Kidney (tissue), 14 donors: ENCODE data around the gene PBX3. TPM values are rescaled to one million over a fixed set of nuclear protein-coding genes. Genes with fewer than 3 reads are reported as not detected.

Source experiments
- DNase-seq, 5 donors: peaks; one replicate each; pipeline ENCODE4 v3.0.0-alpha.2; 2013 to 2020
- FAIRE-seq: peaks from 2 replicates; lab custom pipeline; 2012; peaks lifted over from hg19 to GRCh38; lab: Jason Lieb, UNC
- H3K27ac ChIP-seq, 2 donors: one replicate each; pipeline ENCODE4 v1.7.0; 2013; ENCODE audit warnings: low read depth in 2 of 2, low read length in 2 of 2, inconsistent platforms in 1 of 2
- H3K27me3 ChIP-seq: one replicate; pipeline ENCODE4 v1.7.1; 2013; ENCODE audit warnings: low read length, inconsistent platforms; ENCODE audit not compliant: control insufficient read depth, insufficient read depth
- H3K36me3 ChIP-seq, 3 donors: one replicate each; pipeline versions ENCODE4 v1.7.0 to v1.7.1; 2013; ENCODE audit warnings: low read length in 3 of 3, control low read depth in 1 of 3, inconsistent platforms in 1 of 3; ENCODE audit not compliant: insufficient read depth in 3 of 3, control insufficient read depth in 2 of 3
- H3K4me1 ChIP-seq, 3 donors: one replicate each; pipeline versions ENCODE4 v1.7.0 to v1.7.1; 2013; ENCODE audit warnings: low read length in 3 of 3, inconsistent platforms in 1 of 3, low read depth in 1 of 3; ENCODE audit not compliant: control insufficient read depth in 2 of 3, insufficient read depth in 2 of 3
- H3K4me3 ChIP-seq, 3 donors: one replicate each; pipeline versions ENCODE4 v1.7.0 to v1.8.1; 2013; ENCODE audit warnings: low read length in 3 of 3, control low read depth in 1 of 3, inconsistent platforms in 1 of 3
- H3K9ac ChIP-seq, 3 donors: one replicate each; pipeline versions ENCODE4 v1.7.0 to v1.7.1; 2013; ENCODE audit warnings: low read length in 3 of 3, control low read depth in 1 of 3, inconsistent platforms in 1 of 3
- H3K9me3 ChIP-seq, 3 donors: one replicate each; pipeline versions ENCODE4 v1.7.0 to v1.7.1; 2013; ENCODE audit warnings: low read length in 3 of 3, control low read depth in 1 of 3, inconsistent platforms in 1 of 3; ENCODE audit not compliant: control insufficient read depth in 2 of 3, insufficient read depth in 1 of 3
- CTCF ChIP-seq: IDR thresholded peaks from 3 replicates; pipeline ENCODE4 v1.5.1; 2012; ENCODE audit warnings: mild to moderate bottlenecking, moderate library complexity, borderline replicate concordance; ENCODE audit not compliant: insufficient read depth; ENCODE audit errors: extremely low read depth
- intact Hi-C: fragments of 100-400 bp; cut with DNase I; formaldehyde crosslinking; loops from one replicate; pipeline ENCODE4 v1.11.1; 2022
- polyA plus RNA-seq: library from polyadenylated mRNA; stranded (reverse); fragments of 350-450 nt; fragmentation: Illumina TruSeq; extraction: RNeasy Lipid Tissue Mini Kit (QIAGEN cat#74804); gene quantifications from one replicate; pipeline ENCODE4 v1.2.3, GENCODE V29; 2014; ENCODE audit warnings: low read depth, low replicate concordance; ENCODE audit not compliant: insufficient read depth
- total RNA-seq: library from RNA; stranded (reverse); fragmentation: NEBNext Ultra II Directional; extraction: Animal tissue kit (Norgen Biotek cat#: 25700); gene quantifications from one replicate; pipeline ENCODE4 v1.2.1, GENCODE V29; 2021
- donor health status: control.
- donor health status: control.
- donor health status: control.
- donor health status: control.
- donor health status: control.
- donor health status: DM: yes; HTN: yes; CAD: no.
- donor health status: Normal renal cell carcinoma (clear cell type).

Gene PBX3
- total and polyA plus RNA-seq, 2 donors from 2014 or later = 10.2 to 23.6 TPM

- H3K36me3 ChIP-seq = no peaks in the 10 kb centered on the region
- H3K27me3 ChIP-seq = no peaks in the 10 kb centered on the region
- DNase-seq = no peak
- H3K4me3 ChIP-seq = no peak overlapping the region
- intact Hi-C loops = no loop called here
- no peak overlapping the region for H3K27ac ChIP-seq
- no peaks in the 10 kb centered on the region for H3K9me3 ChIP-seq
- H3K4me1 ChIP-seq = no peaks in the 10 kb centered on the region
- H3K9ac ChIP-seq = no peak overlapping the region
- FAIRE-seq = no peak
- no peak for TF ChIP-seq CTCF
These were observed 84.4 kb downstream of the PBX3 start for GRCh38 chr9:125831616-125832015.

- no peak for TF ChIP-seq CTCF
- H3K27me3 ChIP-seq = no peaks in the 10 kb centered on the region
- no peaks in the 10 kb centered on the region for H3K4me1 ChIP-seq
- no peak for DNase-seq
- H3K9me3 ChIP-seq = no peaks in the 10 kb centered on the region
- no peak overlapping the region for H3K27ac ChIP-seq
- no peak for FAIRE-seq
- H3K36me3 ChIP-seq = no peaks in the 10 kb centered on the region
- no peak overlapping the region for H3K9ac ChIP-seq
- no peak overlapping the region for H3K4me3 ChIP-seq
- intact Hi-C loops = no loop called here
These were observed 88.5 kb downstream of the PBX3 start for GRCh38 chr9:125835655-125836054.

GRCh38 chr9:125839317-125839716 lies 92.1 kb downstream of the PBX3 start:
- Histone ChIP-seq H3K36me3 (no peaks in the 10 kb centered on the region), H3K27ac (no peak overlapping the region), H3K4me1 (no peaks in the 10 kb centered on the region), H3K27me3 (no peaks in the 10 kb centered on the region), H3K4me3 (no peak overlapping the region), H3K9ac (no peak overlapping the region), H3K9me3 (no peaks in the 10 kb centered on the region)
- intact Hi-C loops = no loop called here
- TF ChIP-seq CTCF = no peak
- no peak for FAIRE-seq
- peak in 2 of 5 donors; percentile 14 to 20 for DNase-seq

GRCh38 chr9:125841444-125841843 lies 94.3 kb downstream of the PBX3 start:
- TF ChIP-seq CTCF = no peak
- no peaks in the 10 kb centered on the region for H3K27me3 ChIP-seq
- no peak overlapping the region for H3K4me3 ChIP-seq
- intact Hi-C loops = no loop called here
- no peaks in the 10 kb centered on the region for H3K4me1 ChIP-seq
- H3K36me3 ChIP-seq = no peaks in the 10 kb centered on the region
- H3K9ac ChIP-seq = no peak overlapping the region
- no peak for DNase-seq
- no peaks in the 10 kb centered on the region for H3K9me3 ChIP-seq
- no peak for FAIRE-seq
- no peak overlapping the region for H3K27ac ChIP-seq
